Natural killer cell (primary cell): Measurements from ENCODE around the gene GNAI2. TPM values are rescaled to one million over a fixed set of nuclear protein-coding genes. Genes with fewer than 3 reads are reported as not detected.
"Not testable (repeated sequence)": the region's sequence is repeated elsewhere in the genome, so short reads cannot be mapped to it uniquely, and the experiment has no call there.

ENCODE experiments used
- ATAC-seq, 3 donors: fragments of 150-1000 bp in 2 of 3; fragments of 200-7000 bp in 1 of 3; cut with Tn5 transposase; 1 replicate in 1 of 3; 2 replicates in 2 of 3; pipeline ENCODE4 v1.10.0; 2021; ENCODE audit warnings: mild to moderate bottlenecking in 2 of 3, moderate library complexity in 2 of 3
- DNase-seq, 2 donors: peaks; one replicate each; pipeline versions ENCODE4 v3.0.0 to v3.0.0-alpha.2; 2013 to 2021; ENCODE audit warnings: mixed read lengths in 1 of 2
- H3K27ac ChIP-seq: one replicate; pipeline ENCODE4 v1.5.1; 2013; ENCODE audit warnings: mild to moderate bottlenecking, low read length
- H3K27me3 ChIP-seq: one replicate; pipeline ENCODE4 v1.6.1; 2013; ENCODE audit warnings: low read length; ENCODE audit not compliant: control insufficient read depth, insufficient read depth
- H3K36me3 ChIP-seq: one replicate; pipeline ENCODE4 v1.6.1; 2013; ENCODE audit warnings: low read length; ENCODE audit not compliant: control insufficient read depth, insufficient read depth
- H3K4me1 ChIP-seq: one replicate; pipeline ENCODE4 v1.6.1; 2013; ENCODE audit warnings: low read length; ENCODE audit not compliant: control insufficient read depth, insufficient read depth
- H3K4me3 ChIP-seq: one replicate; pipeline ENCODE4 v1.5.1; 2013; ENCODE audit warnings: low read length
- H3K9me3 ChIP-seq: one replicate; pipeline ENCODE4 v1.6.1; 2013; ENCODE audit warnings: low read length; ENCODE audit not compliant: control insufficient read depth, insufficient read depth
- H3K27ac Mint-ChIP-seq, 2 donors: one replicate each; pipeline ENCODE4 v1.8.0; 2022; ENCODE audit warnings: mild to moderate bottlenecking in 2 of 2, mixed read lengths in 2 of 2, moderate library complexity in 1 of 2
- H3K27me3 Mint-ChIP-seq, 2 donors: one replicate each; pipeline ENCODE4 v1.8.0; 2022; ENCODE audit warnings: low read depth in 2 of 2, mixed read lengths in 2 of 2
- H3K36me3 Mint-ChIP-seq: one replicate; pipeline ENCODE4 v1.8.0; 2022; ENCODE audit warnings: mixed read lengths
- H3K4me1 Mint-ChIP-seq, 2 donors: one replicate each; pipeline ENCODE4 v1.8.0; 2022; ENCODE audit warnings: mixed read lengths in 2 of 2
- H3K4me3 Mint-ChIP-seq: one replicate; pipeline ENCODE4 v1.8.0; 2022; ENCODE audit warnings: mild to moderate bottlenecking, moderate library complexity, mixed read lengths
- H3K9me3 Mint-ChIP-seq, 2 donors: one replicate each; pipeline ENCODE4 v1.8.0; 2022; ENCODE audit warnings: mixed read lengths in 2 of 2
- CTCF ChIP-seq: fragments of 200-600 bp; IDR thresholded peaks from one replicate; pipeline ENCODE4 v1.8.0; 2022; ENCODE audit warnings: antibody characterized with exemption
- WGBS: methylation state at CpG from one replicate; pipeline ENCODE4 v1.1.7; 2013; ENCODE audit warnings: missing lambda C conversion rate; ENCODE audit not compliant: insufficient coverage; 5-methylcytosine and 5-hydroxymethylcytosine counted together
- intact Hi-C: fragments of 100-400 bp; cut with micrococcal nuclease; formaldehyde crosslinking; loops from one replicate; pipeline ENCODE4 v1.14.2; 2022
- total RNA-seq, 4 donors: library from RNA; stranded (reverse); fragments of 120-200 nt in 1 of 4; gene quantifications; one replicate each; pipeline versions ENCODE4 v1.2.3 to v1.2.4, GENCODE V29; 2013 to 2022

GNAI2 gene
- total RNA-seq, 3 donors from 2014 or later (not counting 1 experiment from before 2014, with no cell fraction given): 428 to 467 (median 447) TPM

GRCh38 chr3:50210176-50210509 lies 25.9 kb upstream of the GNAI2 start:
- Mint-ChIP-seq H3K4me3 (no peak overlapping the region), H3K27me3 (peaks cover 0 to 24% of the 10 kb centered on the region in 2 donors), H3K27ac (no peak overlapping the region), H3K36me3 (no peaks in the 10 kb centered on the region), H3K4me1 (no peaks in the 10 kb centered on the region), H3K9me3 (no peaks in the 10 kb centered on the region)
- peaks cover 13% of the 10 kb centered on the region for H3K27me3 ChIP-seq
- intact Hi-C loops: no loop called here
- ATAC-seq: no peak
- no peak overlapping the region for H3K27ac ChIP-seq
- H3K4me3 ChIP-seq: no peak overlapping the region
- 90% methylated on average over 5 of the region's 5 CpGs for WGBS
- TF ChIP-seq CTCF: no peak
- H3K36me3 ChIP-seq: no peaks in the 10 kb centered on the region
- DNase-seq: no peak
- no peaks in the 10 kb centered on the region for H3K9me3 ChIP-seq
- peaks cover 6% of the 10 kb centered on the region for H3K4me1 ChIP-seq

- no peaks in the 10 kb centered on the region for H3K9me3 ChIP-seq
- ATAC-seq (no peak), DNase-seq (no peak)
- no peaks in the 10 kb centered on the region for H3K36me3 ChIP-seq
- no peak overlapping the region for H3K27ac Mint-ChIP-seq
- no peaks in the 10 kb centered on the region for H3K4me1 Mint-ChIP-seq
- no peaks in the 10 kb centered on the region for H3K9me3 Mint-ChIP-seq
- H3K4me3 Mint-ChIP-seq: no peak overlapping the region
- intact Hi-C loops: no loop called here
- H3K27me3 Mint-ChIP-seq: peaks cover 0 to 24% of the 10 kb centered on the region in 2 donors
- H3K4me1 ChIP-seq: peaks cover under 1% of the 10 kb centered on the region
- no peak for TF ChIP-seq CTCF
- 91% methylated on average over 13 of the region's 13 CpGs for WGBS
- H3K27me3 ChIP-seq: peaks cover 8% of the 10 kb centered on the region
- H3K4me3 ChIP-seq: no peak overlapping the region
- no peaks in the 10 kb centered on the region for H3K36me3 Mint-ChIP-seq
- H3K27ac ChIP-seq: no peak overlapping the region
Observed at GRCh38 chr3:50210510-50211367, 25.3 kb upstream of the GNAI2 start.

- H3K4me3 ChIP-seq, H3K4me1 ChIP-seq, H3K27ac ChIP-seq, intact Hi-C loops, H3K36me3 ChIP-seq, H3K27me3 ChIP-seq, H3K9me3 ChIP-seq, H3K4me3 Mint-ChIP-seq, H3K9me3 Mint-ChIP-seq, H3K4me1 Mint-ChIP-seq, ATAC-seq, H3K36me3 Mint-ChIP-seq, DNase-seq, H3K27ac Mint-ChIP-seq: not testable (repeated sequence)
- H3K27me3 Mint-ChIP-seq: peaks cover 0 to 22% of the 10 kb centered on the region in 2 donors
- WGBS: 96% methylated on average over 2 of the region's 5 CpGs
Observed at GRCh38 chr3:50211368-50211717, 24.7 kb upstream of the GNAI2 start.

GRCh38 chr3:50211930-50212329 lies 24.1 kb upstream of the GNAI2 start:
- H3K9me3 ChIP-seq: no peaks in the 10 kb centered on the region
- 66% methylated on average over 2 of the region's 2 CpGs for WGBS
- no peak for TF ChIP-seq CTCF
- DNase-seq (no peak), ATAC-seq (peak in 1 of 3 donors; percentile 41)
- intact Hi-C loops: no loop called here
- H3K27me3 ChIP-seq: no peaks in the 10 kb centered on the region
- H3K4me1 ChIP-seq: no peaks in the 10 kb centered on the region
- no peak overlapping the region for H3K27ac ChIP-seq
- no peaks in the 10 kb centered on the region for H3K36me3 Mint-ChIP-seq
- no peak overlapping the region for H3K4me3 Mint-ChIP-seq
- H3K27me3 Mint-ChIP-seq: peaks cover 0 to 16% of the 10 kb centered on the region in 2 donors
- no peaks in the 10 kb centered on the region for H3K4me1 Mint-ChIP-seq
- no peaks in the 10 kb centered on the region for H3K36me3 ChIP-seq
- H3K27ac Mint-ChIP-seq: no peak overlapping the region
- no peak overlapping the region for H3K4me3 ChIP-seq
- H3K9me3 Mint-ChIP-seq: no peaks in the 10 kb centered on the region
